Measurements from ENCODE around the gene CEP89.
"Not testable (repeated sequence)": the region's sequence is repeated elsewhere in the genome, so short reads cannot be mapped to it uniquely, and the experiment has no call there.

Gene CEP89

GRCh38 chr19:32869966-32870573 is 101.7 kb downstream of the CEP89 start:
- H3K4me3 ChIP-seq (ENCODE audit: low read length), result no peak overlapping the region
- no peak for DNase-seq (ENCODE audit: low read depth)
- TF ChIP-seq CTCF (conservative IDR thresholded peaks at IDR 0.05; ENCODE audit: low read depth, low read length), result no peak

- DNase-seq (ENCODE audit: low read depth), result no peak
- H3K4me3 ChIP-seq (ENCODE audit: low read length), result no peak within 1 kb of the TSS
- no peak for TF ChIP-seq CTCF (conservative IDR thresholded peaks at IDR 0.05; ENCODE audit: low read depth, low read length)
These were observed 102.3 kb downstream of the CEP89 start, which contains the start of gene SLC7A9 for GRCh38 chr19:32869369-32869965. SLC7A9 (minus strand) TSS chr19:32869767; CDS start chr19:32868534, 1,233 bp downstream.

GRCh38 chr19:32868206-32868950 is 103.4 kb downstream of the CEP89 start:
- no peak for DNase-seq (ENCODE audit: low read depth)
- no peak overlapping the region for H3K4me3 ChIP-seq (ENCODE audit: low read length)
- no peak for TF ChIP-seq CTCF (conservative IDR thresholded peaks at IDR 0.05; ENCODE audit: low read depth, low read length)

- not testable (repeated sequence) for H3K4me3 ChIP-seq (ENCODE audit: low read length); DNase-seq (ENCODE audit: low read depth)
These were observed 104.3 kb downstream of the CEP89 start for GRCh38 chr19:32867436-32867835.

GRCh38 chr19:32866564-32867265 is 105.0 kb downstream of the CEP89 start:
- H3K4me3 ChIP-seq (ENCODE audit: low read length), result no peak overlapping the region
- no peak for TF ChIP-seq CTCF (conservative IDR thresholded peaks at IDR 0.05; ENCODE audit: low read depth, low read length)

GRCh38 chr19:32866061-32866460 is 105.7 kb downstream of the CEP89 start:
- no peak for TF ChIP-seq CTCF (conservative IDR thresholded peaks at IDR 0.05; ENCODE audit: low read depth, low read length)
- H3K4me3 ChIP-seq (ENCODE audit: low read length), result no peak overlapping the region
- DNase-seq (ENCODE audit: low read depth), result no peak

More at GRCh38 chr19:32866564-32867265, 105.0 kb downstream of the CEP89 start:
- DNase-seq (ENCODE audit: low read depth), result no peak

- H3K4me3 ChIP-seq (ENCODE audit: low read length), result no peak overlapping the region
- no peak for TF ChIP-seq CTCF (conservative IDR thresholded peaks at IDR 0.05; ENCODE audit: low read depth, low read length)
- no peak for DNase-seq (ENCODE audit: low read depth)
These were observed 106.4 kb downstream of the CEP89 start for GRCh38 chr19:32865326-32865725.

All from retinal pigment epithelial cell (primary cell).